Suprapubic skin (tissue), 4 donors: ENCODE measurements around the gene SEC24B. TPM values are rescaled to one million over a fixed set of nuclear protein-coding genes. Genes with fewer than 3 reads are reported as not detected.

Source experiments
- DNase-seq, 2 donors: peaks; one replicate each; pipeline ENCODE4 v3.0.0-alpha.2; 2019; ENCODE audit warnings: low spot score in 2 of 2
- H3K27ac ChIP-seq: fragments of 200-600 bp; sonication (generic); one replicate; pipeline ENCODE4 v1.5.1; 2019
- H3K27me3 ChIP-seq: fragments of 200-600 bp; sonication (generic); one replicate; pipeline ENCODE4 v1.5.1; 2019
- H3K36me3 ChIP-seq: fragments of 200-600 bp; sonication (generic); one replicate; pipeline ENCODE4 v1.5.1; 2019
- H3K4me1 ChIP-seq: fragments of 200-600 bp; sonication (generic); one replicate; pipeline ENCODE4 v1.5.1; 2019
- H3K4me3 ChIP-seq: fragments of 200-600 bp; sonication (generic); one replicate; pipeline ENCODE4 v1.5.1; 2019; ENCODE audit warnings: mild to moderate bottlenecking
- H3K9me3 ChIP-seq: fragments of 200-600 bp; sonication (generic); one replicate; pipeline ENCODE4 v1.5.1; 2019
- EP300 ChIP-seq: sonication (generic); formaldehyde crosslinking; IDR thresholded peaks from one replicate; pipeline ENCODE4 v1.6.1; 2017; ENCODE audit warnings: antibody characterized with exemption
- POLR2A ChIP-seq, 2 donors: fragments of 450-650 bp; IDR thresholded peaks; one replicate each; pipeline ENCODE4 v1.6.1; 2017; ENCODE audit warnings: antibody characterized with exemption in 2 of 2, mild to moderate bottlenecking in 2 of 2, moderate library complexity in 2 of 2
- POLR2AphosphoS5 ChIP-seq, 3 donors: sonication (generic); formaldehyde crosslinking; IDR thresholded peaks; one replicate each; pipeline ENCODE4 v1.6.1; 2017; ENCODE audit warnings: antibody characterized with exemption in 3 of 3
- WGBS: methylation state at CpG from one replicate; pipeline ENCODE4 v1.1.5; 2018; 5-methylcytosine and 5-hydroxymethylcytosine counted together
- total RNA-seq, 4 donors: library from RNA; depleted of rRNA; stranded (reverse); fragments of >200 nt; gene quantifications; one replicate each; pipeline ENCODE4 v1.1.0, GENCODE V29; 2016
- TF ChIP-seq, protein P1 (sequence below), 2 donors: fragments of 200-600 bp in 1 of 2; fragments of 450-650 bp in 1 of 2; sonication (generic) in 1 of 2; IDR thresholded peaks; one replicate each; pipeline ENCODE4 v1.5.1; 2016 to 2019; ENCODE audit warnings: antibody characterized with exemption in 2 of 2, mild to moderate bottlenecking in 1 of 2, moderate library complexity in 1 of 2

Gene SEC24B
- total RNA-seq, 4 donors from 2014 or later: 38.6 to 77.6 (median 46.1) TPM

DNA sequence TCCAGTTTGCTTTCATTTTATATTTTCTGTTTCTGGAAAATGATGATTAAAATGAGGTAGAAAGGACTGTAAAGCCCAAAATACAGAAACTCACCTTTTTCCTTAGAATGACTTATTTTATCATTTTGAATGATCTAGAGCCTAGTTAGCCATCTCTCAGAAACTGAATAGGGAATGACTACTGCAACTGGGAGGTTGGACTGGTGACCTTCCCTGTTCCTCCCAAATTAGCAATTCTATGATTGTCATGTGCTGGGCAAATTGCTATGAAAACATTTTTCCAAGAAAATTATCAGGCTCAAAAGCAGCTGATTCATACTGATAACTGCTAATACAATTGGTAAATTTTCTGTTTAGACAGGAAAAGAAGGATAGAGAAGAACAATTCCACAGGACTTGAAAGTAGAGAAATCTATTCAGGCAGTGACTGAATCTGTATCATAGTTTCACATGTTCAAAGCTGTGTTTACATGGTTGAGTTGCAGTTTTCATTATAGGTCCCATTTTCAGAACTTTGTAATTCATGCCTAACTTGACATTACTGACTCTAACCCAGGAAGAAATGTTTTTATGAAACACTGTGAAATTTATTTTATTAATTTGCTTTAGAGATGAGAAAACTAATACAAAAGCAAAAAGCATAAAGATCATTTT, 43.4 kb upstream of the SEC24B start:
- DNase-seq: no peak
- no peaks in the 10 kb centered on the region for H3K9me3 ChIP-seq
- H3K4me1 ChIP-seq: no peaks in the 10 kb centered on the region

DNA sequence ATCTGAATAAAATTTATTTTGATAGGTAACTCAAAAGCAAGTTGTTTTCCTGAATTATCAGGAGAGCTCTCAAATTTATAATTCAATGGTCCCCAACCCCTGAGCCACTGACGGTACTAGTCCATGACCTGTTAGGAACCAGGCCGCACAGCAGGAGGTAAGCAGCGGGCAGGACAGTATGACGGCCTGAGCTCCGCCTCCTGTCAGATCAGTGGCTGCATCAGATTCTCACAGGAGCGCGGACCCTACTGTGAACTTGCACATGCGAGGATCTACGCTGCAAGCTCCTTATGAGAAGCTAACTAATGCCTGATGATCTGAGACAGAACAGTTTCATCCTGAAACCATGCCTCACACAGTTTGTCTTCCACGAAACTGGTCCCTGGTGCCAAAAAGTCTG, 37.9 kb upstream of the SEC24B start:
- TF ChIP-seq, protein P1, sequence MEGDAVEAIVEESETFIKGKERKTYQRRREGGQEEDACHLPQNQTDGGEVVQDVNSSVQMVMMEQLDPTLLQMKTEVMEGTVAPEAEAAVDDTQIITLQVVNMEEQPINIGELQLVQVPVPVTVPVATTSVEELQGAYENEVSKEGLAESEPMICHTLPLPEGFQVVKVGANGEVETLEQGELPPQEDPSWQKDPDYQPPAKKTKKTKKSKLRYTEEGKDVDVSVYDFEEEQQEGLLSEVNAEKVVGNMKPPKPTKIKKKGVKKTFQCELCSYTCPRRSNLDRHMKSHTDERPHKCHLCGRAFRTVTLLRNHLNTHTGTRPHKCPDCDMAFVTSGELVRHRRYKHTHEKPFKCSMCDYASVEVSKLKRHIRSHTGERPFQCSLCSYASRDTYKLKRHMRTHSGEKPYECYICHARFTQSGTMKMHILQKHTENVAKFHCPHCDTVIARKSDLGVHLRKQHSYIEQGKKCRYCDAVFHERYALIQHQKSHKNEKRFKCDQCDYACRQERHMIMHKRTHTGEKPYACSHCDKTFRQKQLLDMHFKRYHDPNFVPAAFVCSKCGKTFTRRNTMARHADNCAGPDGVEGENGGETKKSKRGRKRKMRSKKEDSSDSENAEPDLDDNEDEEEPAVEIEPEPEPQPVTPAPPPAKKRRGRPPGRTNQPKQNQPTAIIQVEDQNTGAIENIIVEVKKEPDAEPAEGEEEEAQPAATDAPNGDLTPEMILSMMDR (IDR thresholded peaks at IDR 0.05): no peak
- TF ChIP-seq POLR2A (IDR thresholded peaks at IDR 0.05): no peak

More for the DNA sequence above, 43.4 kb upstream of the SEC24B start:
- no peak overlapping the region for H3K27ac ChIP-seq
- no peaks in the 10 kb centered on the region for H3K27me3 ChIP-seq
- H3K4me3 ChIP-seq: no peak overlapping the region
- TF ChIP-seq, protein P1 (IDR thresholded peaks at IDR 0.05): no peak
- TF ChIP-seq POLR2A (IDR thresholded peaks at IDR 0.05) (no peak), POLR2AphosphoS5 (IDR thresholded peaks at IDR 0.05) (no peak), EP300 (no peak)
- no peaks in the 10 kb centered on the region for H3K36me3 ChIP-seq

DNA sequence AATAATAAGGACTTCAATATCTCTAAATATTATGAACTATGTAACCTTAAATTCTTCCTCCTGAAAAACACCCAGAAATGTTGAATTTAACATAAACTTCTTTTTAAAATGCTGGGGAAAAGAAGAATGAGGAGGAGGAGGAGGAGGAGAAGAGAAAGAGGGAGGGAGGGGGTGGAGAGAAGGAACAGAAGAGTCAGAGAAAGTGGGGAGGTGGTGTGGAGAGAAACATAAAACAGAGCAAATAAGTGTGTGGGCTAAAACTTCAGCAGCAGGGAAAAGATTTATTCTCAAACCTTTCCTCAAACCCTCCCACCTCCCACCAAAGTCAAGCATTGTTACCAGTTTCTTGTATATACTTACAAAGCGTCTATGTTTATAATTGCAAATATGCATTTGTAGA, 34.7 kb upstream of the SEC24B start:
- no peak overlapping the region for H3K27ac ChIP-seq
- TF ChIP-seq, protein P1 (IDR thresholded peaks at IDR 0.05): no peak
- TF ChIP-seq POLR2AphosphoS5 (IDR thresholded peaks at IDR 0.05) (no peak), POLR2A (IDR thresholded peaks at IDR 0.05) (no peak), EP300 (no peak)
- no peaks in the 10 kb centered on the region for H3K36me3 ChIP-seq
- no peaks in the 10 kb centered on the region for H3K9me3 ChIP-seq
- WGBS: 94% methylated on average over 1 of the region's 1 CpG
- H3K4me1 ChIP-seq: no peaks in the 10 kb centered on the region
- no peak for DNase-seq
- H3K27me3 ChIP-seq: no peaks in the 10 kb centered on the region
- H3K4me3 ChIP-seq: no peak overlapping the region

More for the DNA sequence above, 37.9 kb upstream of the SEC24B start:
- Histone ChIP-seq H3K4me3 (no peak overlapping the region), H3K4me1 (no peaks in the 10 kb centered on the region), H3K27me3 (no peaks in the 10 kb centered on the region), H3K27ac (no peak overlapping the region), H3K36me3 (no peaks in the 10 kb centered on the region), H3K9me3 (no peaks in the 10 kb centered on the region)
- 77% methylated on average over 10 of the region's 10 CpGs for WGBS
- no peak for DNase-seq

DNA sequence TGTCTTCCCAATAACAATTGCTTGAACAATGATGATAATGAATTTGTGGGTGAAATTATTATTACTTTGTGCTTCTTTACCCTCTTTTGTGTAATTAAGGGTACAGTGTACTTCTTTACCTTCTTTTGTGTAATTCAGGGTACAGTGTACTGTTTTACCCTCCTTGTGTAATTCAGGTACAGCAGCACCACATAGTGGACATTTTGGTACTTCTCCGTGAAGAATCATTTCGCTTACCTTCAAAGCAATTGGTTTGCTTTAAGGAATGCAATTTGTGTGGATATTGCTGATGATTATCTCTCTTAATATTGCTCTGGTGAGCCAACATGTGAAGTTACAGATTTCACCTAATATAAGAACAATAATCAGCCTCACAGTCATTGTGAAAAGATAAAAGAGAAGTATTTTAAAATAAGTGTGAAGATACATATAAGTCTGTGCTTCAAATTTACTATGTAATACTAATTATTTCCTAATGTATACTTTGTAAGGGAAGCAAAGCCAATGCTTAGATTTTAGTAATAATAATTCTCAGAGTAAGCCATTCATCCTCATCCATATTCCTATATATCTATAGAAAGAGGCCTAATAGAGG, 27.2 kb upstream of the SEC24B start:
- DNase-seq: no peak
- TF ChIP-seq EP300 (no peak), POLR2AphosphoS5 (IDR thresholded peaks at IDR 0.05) (no peak)
- TF ChIP-seq, protein P1 (IDR thresholded peaks at IDR 0.05): peak; percentile 46 to 49
- 8% methylated on average over 2 of the region's 2 CpGs for whole genome bisulfite sequencing
- Histone ChIP-seq H3K36me3 (no peaks in the 10 kb centered on the region), H3K9me3 (no peaks in the 10 kb centered on the region), H3K27ac (no peak overlapping the region), H3K4me3 (no peak overlapping the region), H3K4me1 (no peaks in the 10 kb centered on the region), H3K27me3 (no peaks in the 10 kb centered on the region)

DNA sequence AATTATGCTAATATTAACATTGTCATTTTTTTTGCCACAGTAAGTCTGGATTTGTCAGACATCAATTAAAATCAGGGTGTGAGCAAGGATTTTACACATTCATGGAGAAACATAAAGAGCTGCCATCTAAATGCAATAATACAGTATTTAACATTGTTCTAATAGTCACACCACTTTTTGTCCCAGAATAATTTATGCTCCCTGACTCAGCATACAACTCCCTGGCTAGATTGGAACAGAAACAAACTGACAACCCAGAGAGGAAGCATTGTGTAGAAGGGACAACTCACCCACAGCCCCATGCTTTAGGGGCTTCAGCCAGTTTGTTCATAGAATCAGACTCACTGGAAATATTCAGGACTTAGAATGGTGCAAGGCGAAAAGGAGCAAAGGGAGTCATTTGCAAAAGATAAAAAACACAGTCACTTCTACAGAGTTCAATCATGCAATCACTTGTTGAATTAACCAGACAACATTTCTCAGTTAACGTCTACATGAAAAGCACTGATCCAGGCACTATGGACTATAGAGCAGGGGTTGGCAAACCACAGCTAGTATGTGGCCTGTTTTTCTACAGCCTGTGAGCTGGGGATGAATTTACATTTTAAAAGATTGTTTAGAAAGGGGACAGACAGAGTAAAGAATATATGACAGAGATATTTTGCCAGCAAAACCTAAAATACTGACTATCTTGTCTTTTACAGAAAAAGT, 26.4 kb upstream of the SEC24B start:
- H3K4me3 ChIP-seq: no peak overlapping the region
- WGBS: 94% methylated on average over 2 of the region's 2 CpGs
- H3K36me3 ChIP-seq: no peaks in the 10 kb centered on the region
- no peaks in the 10 kb centered on the region for H3K9me3 ChIP-seq
- TF ChIP-seq, protein P1 (IDR thresholded peaks at IDR 0.05): no peak
- TF ChIP-seq POLR2A (IDR thresholded peaks at IDR 0.05) (no peak), POLR2AphosphoS5 (IDR thresholded peaks at IDR 0.05) (no peak), EP300 (no peak)
- H3K4me1 ChIP-seq: peaks cover 4% of the 10 kb centered on the region
- H3K27ac ChIP-seq: no peak overlapping the region
- no peak for DNase-seq
- no peaks in the 10 kb centered on the region for H3K27me3 ChIP-seq
